ENCODE results near the gene LRCH1. TPM values are rescaled to one million over a fixed set of nuclear protein-coding genes. Genes with fewer than 3 reads are reported as not detected.

Gene LRCH1
- total and polyA plus RNA-seq, 5 donors from 2014 or later = 2.6 to 23.5 (median 3.4) TPM

DNA sequence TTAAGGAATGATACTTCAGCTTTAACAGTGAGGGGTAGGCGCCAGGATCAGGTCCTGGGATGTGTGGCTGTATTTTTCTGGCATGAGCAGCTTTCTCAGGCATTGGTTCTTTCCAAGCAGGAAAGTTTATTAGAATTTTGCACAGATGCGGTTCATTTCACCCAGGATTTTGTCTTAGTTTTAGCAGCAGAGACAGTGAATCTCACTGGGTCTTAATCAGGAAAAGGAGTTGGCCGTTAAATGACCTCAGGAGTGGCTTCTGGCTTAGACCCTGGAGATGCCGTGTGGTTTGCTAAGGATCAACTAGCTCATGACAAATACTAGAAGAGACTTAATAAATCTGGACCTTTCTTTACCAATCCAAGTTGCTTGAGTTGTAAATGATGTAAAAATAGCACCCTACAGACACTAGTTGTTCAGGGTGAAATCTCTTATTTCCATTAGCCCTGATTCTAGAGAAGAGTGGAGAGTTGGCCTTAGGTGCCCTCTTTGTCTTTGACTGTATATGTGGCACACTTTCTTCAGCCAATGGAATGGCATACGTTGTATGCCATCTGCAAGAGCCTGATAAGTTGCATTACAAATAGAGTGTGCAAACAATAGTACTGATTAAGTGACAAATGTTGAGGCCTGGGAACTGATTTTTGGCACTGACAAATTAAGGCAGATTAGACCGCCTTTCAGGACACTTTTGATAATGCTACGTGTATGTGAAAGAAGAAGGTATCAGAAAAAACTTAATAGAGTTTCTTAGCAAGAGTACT lies 34.0 kb downstream of the LRCH1 start:
- Histone ChIP-seq H3K27ac (ENCODE audit: insufficient read depth, low read length, poor library complexity, severe bottlenecking) (no peak overlapping the region), H3K4me1 (ENCODE audit: control insufficient read depth, insufficient read depth, low read length, poor library complexity, severe bottlenecking) (no peaks in the 10 kb centered on the region)

DNA sequence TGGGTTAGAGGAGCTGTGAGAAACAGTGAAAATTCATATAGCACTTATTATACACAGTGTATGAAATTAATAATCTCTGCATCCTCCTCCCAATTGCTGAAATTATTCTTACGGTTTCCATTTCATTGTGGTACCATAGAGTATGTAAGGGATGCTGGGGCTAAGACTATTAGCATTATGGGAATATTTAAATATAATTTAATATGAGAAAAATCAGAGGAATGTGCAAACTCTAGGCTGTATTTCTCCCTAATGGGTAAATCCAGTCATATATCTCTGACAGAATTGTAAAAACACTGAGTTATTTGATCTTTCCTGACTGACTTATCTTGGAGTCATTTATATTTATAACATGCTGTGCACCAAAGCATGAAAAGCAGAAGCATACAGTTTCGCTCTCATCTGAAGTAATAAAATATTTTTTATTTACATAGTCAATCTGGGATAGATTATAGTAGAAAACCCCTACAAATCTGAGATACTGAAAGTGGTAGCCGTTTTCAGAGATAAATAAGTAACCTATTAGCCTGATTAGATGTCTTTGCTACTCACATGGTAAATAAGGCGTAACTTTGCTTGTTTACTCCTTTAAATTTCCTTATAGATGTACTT lies 34.9 kb downstream of the LRCH1 start:
- Histone ChIP-seq H3K9me3 (ENCODE audit: control insufficient read depth in 2 of 2, low read length in 2 of 2) (no peaks in the 10 kb centered on the region), H3K4me3 (ENCODE audit: low read depth, low read length) (no peak overlapping the region), H3K36me3 (ENCODE audit: control insufficient read depth, insufficient read depth, low read length) (no peaks in the 10 kb centered on the region), H3K4me1 (ENCODE audit: control insufficient read depth, insufficient read depth, low read length, poor library complexity, severe bottlenecking) (peaks cover 4% of the 10 kb centered on the region), H3K27ac (ENCODE audit: insufficient read depth, low read length, poor library complexity, severe bottlenecking) (no peak overlapping the region), H3K27me3 (ENCODE audit: control insufficient read depth, insufficient read depth, low read length) (no peaks in the 10 kb centered on the region)
- ATAC-seq (ENCODE audit: low read depth in 2 of 2) (no peak), DNase-seq (no peak)
- H3K27me3 Mint-ChIP-seq = no peaks in the 10 kb centered on the region
- no peaks in the 10 kb centered on the region for H3K36me3 Mint-ChIP-seq
- H3K4me1 Mint-ChIP-seq = peaks cover 10 to 62% (median 50%) of the 10 kb centered on the region in 4 donors
- H3K4me3 Mint-ChIP-seq = no peak overlapping the region
- H3K9me3 Mint-ChIP-seq = no peaks in the 10 kb centered on the region
- H3K27ac Mint-ChIP-seq = peak overlapping the region in 2 of 3 donors; percentile 52 to 78

More for the DNA sequence above, 34.0 kb downstream of the LRCH1 start:
- no peak for DNase-seq
- ATAC-seq (ENCODE audit: low read depth in 2 of 2) = no peak
- H3K4me3 ChIP-seq (ENCODE audit: low read depth, low read length) = no peak overlapping the region
- Mint-ChIP-seq H3K4me3 (no peak overlapping the region), H3K4me1 (peaks cover 5 to 58% (median 46%) of the 10 kb centered on the region in 4 donors), H3K27ac (peak overlapping the region in 1 of 3 donors; percentile 52), H3K9me3 (no peaks in the 10 kb centered on the region), H3K27me3 (no peaks in the 10 kb centered on the region), H3K36me3 (no peaks in the 10 kb centered on the region)
- H3K36me3 ChIP-seq (ENCODE audit: control insufficient read depth, insufficient read depth, low read length) = no peaks in the 10 kb centered on the region
- H3K27me3 ChIP-seq (ENCODE audit: control insufficient read depth, insufficient read depth, low read length) = no peaks in the 10 kb centered on the region
- no peaks in the 10 kb centered on the region for H3K9me3 ChIP-seq (ENCODE audit: control insufficient read depth in 2 of 2, low read length in 2 of 2)

DNA sequence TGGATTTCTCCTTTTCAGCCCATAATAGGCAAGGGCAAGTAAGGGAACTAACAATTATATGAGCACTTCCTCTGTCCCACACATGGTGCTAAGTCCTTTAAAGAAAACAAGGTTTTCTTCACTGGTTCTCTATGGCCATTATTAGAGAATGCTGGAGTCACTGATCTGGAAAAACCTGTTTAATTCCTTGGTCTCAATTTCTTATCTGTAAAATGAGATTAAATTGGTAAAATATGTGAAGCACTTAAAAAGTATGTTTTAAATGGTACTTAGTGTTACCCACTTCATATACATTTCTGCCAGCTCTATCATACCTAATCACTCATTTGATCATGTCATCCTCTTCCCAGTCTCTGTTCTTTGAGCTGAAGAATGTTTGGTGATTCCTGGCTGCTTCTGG lies 39.4 kb downstream of the LRCH1 start:
- H3K4me3 ChIP-seq (ENCODE audit: low read depth, low read length) = no peak overlapping the region
- no peaks in the 10 kb centered on the region for H3K36me3 ChIP-seq (ENCODE audit: control insufficient read depth, insufficient read depth, low read length)
- no peaks in the 10 kb centered on the region for H3K27me3 ChIP-seq (ENCODE audit: control insufficient read depth, insufficient read depth, low read length)
- peak overlapping the region in 2 of 4 donors; percentile 24 to 30 for H3K4me3 Mint-ChIP-seq
- H3K27ac Mint-ChIP-seq = peak overlapping the region in 2 of 3 donors; percentile 23 to 80
- no peaks in the 10 kb centered on the region for H3K36me3 Mint-ChIP-seq
- no peaks in the 10 kb centered on the region for H3K9me3 ChIP-seq (ENCODE audit: control insufficient read depth in 2 of 2, low read length in 2 of 2)
- H3K27ac ChIP-seq (ENCODE audit: insufficient read depth, low read length, poor library complexity, severe bottlenecking) = no peak overlapping the region
- ATAC-seq (ENCODE audit: low read depth in 2 of 2) (no peak), DNase-seq (no peak)
- no peaks in the 10 kb centered on the region for H3K9me3 Mint-ChIP-seq
- H3K4me1 Mint-ChIP-seq = peaks cover 28 to 76% (median 64%) of the 10 kb centered on the region in 4 donors
- H3K27me3 Mint-ChIP-seq = no peaks in the 10 kb centered on the region
- H3K4me1 ChIP-seq (ENCODE audit: control insufficient read depth, insufficient read depth, low read length, poor library complexity, severe bottlenecking) = peaks cover 24% of the 10 kb centered on the region

DNA sequence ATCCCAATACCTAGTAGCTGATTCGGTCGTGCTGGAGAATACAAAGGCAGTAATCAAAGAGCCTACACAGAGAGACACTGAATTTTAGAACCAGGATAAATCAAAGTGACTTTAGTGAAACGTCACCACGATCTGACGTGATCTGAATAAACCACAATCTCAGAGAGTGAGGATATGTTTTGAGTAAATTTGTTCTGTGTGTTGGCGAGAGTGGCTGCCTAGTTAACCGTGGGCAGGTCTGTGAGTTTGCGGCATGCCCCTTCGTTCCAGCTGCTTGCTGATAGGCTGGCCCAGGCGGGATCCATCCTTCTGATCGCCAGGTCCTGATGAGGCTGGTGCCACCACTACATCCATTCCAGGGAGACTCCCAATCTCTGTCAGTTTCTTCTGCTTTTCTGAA lies 40.4 kb downstream of the LRCH1 start:
- no peaks in the 10 kb centered on the region for H3K27me3 Mint-ChIP-seq
- Histone ChIP-seq H3K27ac (ENCODE audit: insufficient read depth, low read length, poor library complexity, severe bottlenecking) (peak overlapping the region; percentile 47), H3K27me3 (ENCODE audit: control insufficient read depth, insufficient read depth, low read length) (no peaks in the 10 kb centered on the region), H3K4me3 (ENCODE audit: low read depth, low read length) (peak overlapping the region; percentile 39), H3K36me3 (ENCODE audit: control insufficient read depth, insufficient read depth, low read length) (no peaks in the 10 kb centered on the region), H3K9me3 (ENCODE audit: control insufficient read depth in 2 of 2, low read length in 2 of 2) (no peaks in the 10 kb centered on the region), H3K4me1 (ENCODE audit: control insufficient read depth, insufficient read depth, low read length, poor library complexity, severe bottlenecking) (peaks cover 30% of the 10 kb centered on the region)
- peak overlapping the region; percentile 2 to 68 (median 53) for H3K4me3 Mint-ChIP-seq
- no peaks in the 10 kb centered on the region for H3K9me3 Mint-ChIP-seq
- peak overlapping the region in 2 of 3 donors; percentile 80 to 83 for H3K27ac Mint-ChIP-seq
- peak; percentile 93 to 97 for ATAC-seq (ENCODE audit: low read depth in 2 of 2)
- DNase-seq = peak; percentile 26 to 85 (median 72)
- peaks cover 32 to 78% (median 66%) of the 10 kb centered on the region in 4 donors for H3K4me1 Mint-ChIP-seq
- H3K36me3 Mint-ChIP-seq = no peaks in the 10 kb centered on the region

DNA sequence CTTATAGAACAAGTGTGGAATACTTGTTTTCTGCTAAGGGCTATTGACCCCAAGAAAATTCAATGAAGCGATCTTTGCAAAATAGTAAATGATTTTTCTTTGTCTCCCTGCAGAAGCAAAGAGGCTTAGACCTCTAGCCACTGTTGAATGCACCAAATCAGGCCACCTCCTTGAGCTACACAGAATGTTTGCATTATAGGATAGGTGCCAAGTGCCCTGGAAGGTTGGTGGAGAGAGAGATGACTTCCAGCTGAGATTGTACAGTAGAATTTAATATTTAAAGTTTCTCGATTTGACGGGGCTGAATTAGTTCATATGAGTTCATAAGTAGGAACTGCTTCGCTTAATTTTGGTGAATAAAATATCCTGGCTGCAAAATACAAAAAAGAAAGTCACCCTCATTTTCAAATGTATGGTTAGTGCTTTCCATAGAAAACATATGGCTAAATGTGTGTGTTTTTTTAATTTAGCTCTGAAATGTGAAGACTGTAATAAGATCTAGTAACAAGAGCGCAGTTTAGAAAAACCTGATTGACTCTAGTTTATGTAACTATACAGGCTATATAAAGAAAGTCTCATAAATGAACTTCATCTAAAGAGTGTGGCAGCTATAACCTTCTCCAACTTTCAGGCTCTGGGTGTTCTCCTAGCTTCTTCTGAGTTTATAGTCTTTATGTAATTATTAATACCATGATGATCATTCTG lies 41.6 kb downstream of the LRCH1 start:
- Mint-ChIP-seq H3K36me3 (no peaks in the 10 kb centered on the region), H3K27me3 (no peaks in the 10 kb centered on the region), H3K4me1 (peaks cover 32 to 87% (median 70%) of the 10 kb centered on the region in 4 donors), H3K4me3 (peak overlapping the region in 2 of 4 donors; percentile 14 to 38), H3K27ac (peak overlapping the region in 2 of 3 donors; percentile 51 to 80), H3K9me3 (peaks cover 0 to 3% (median 0%) of the 10 kb centered on the region in 7 donors)
- Histone ChIP-seq H3K4me1 (ENCODE audit: control insufficient read depth, insufficient read depth, low read length, poor library complexity, severe bottlenecking) (peaks cover 34% of the 10 kb centered on the region), H3K36me3 (ENCODE audit: control insufficient read depth, insufficient read depth, low read length) (no peaks in the 10 kb centered on the region), H3K27ac (ENCODE audit: insufficient read depth, low read length, poor library complexity, severe bottlenecking) (no peak overlapping the region), H3K9me3 (ENCODE audit: control insufficient read depth in 2 of 2, low read length in 2 of 2) (no peaks in the 10 kb centered on the region), H3K4me3 (ENCODE audit: low read depth, low read length) (no peak overlapping the region), H3K27me3 (ENCODE audit: control insufficient read depth, insufficient read depth, low read length) (no peaks in the 10 kb centered on the region)
- ATAC-seq (ENCODE audit: low read depth in 2 of 2) (no peak), DNase-seq (no peak)

DNA sequence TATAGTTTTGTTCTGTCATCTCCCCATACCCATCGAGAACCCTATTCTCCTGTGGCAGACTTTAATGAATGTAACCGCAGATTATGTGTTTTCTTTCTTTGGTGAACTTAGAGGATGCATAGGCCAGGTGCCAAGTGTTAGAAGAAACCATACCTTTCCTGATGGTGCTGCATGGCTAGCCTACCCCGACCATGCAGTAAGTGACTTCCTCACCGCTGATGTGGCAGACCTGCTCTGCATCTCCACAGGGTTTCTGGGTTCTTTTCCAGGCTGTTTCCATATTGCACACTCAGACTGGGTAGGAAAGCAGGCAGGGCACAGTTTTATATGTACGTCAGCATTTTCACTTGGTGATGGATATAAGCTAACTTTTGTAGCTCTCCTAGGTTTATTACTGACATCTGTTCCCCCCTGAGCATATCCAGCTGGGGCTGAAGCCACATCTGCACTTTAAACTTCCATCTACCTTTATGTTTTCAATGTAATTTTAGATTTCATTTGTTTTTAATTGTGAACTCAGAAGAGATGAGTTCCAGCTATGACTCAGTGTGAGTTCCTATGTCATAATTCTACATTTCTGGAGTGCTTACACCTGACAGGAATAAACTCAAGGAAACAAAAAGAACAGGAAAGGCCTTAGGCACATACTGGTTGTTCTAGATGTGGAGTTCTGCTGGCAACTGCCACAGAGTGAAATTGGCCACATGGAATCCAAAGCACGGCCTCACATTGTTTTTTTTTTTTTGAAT lies 42.3 kb downstream of the LRCH1 start:
- Mint-ChIP-seq H3K27me3 (no peaks in the 10 kb centered on the region), H3K4me1 (peaks cover 32 to 84% (median 68%) of the 10 kb centered on the region in 4 donors), H3K36me3 (no peaks in the 10 kb centered on the region), H3K4me3 (no peak overlapping the region), H3K27ac (peak overlapping the region in 1 of 3 donors; percentile 80), H3K9me3 (peaks cover 0 to 3% (median 0%) of the 10 kb centered on the region in 7 donors)
- Histone ChIP-seq H3K4me3 (ENCODE audit: low read depth, low read length) (no peak overlapping the region), H3K36me3 (ENCODE audit: control insufficient read depth, insufficient read depth, low read length) (no peaks in the 10 kb centered on the region), H3K9me3 (ENCODE audit: control insufficient read depth in 2 of 2, low read length in 2 of 2) (no peaks in the 10 kb centered on the region), H3K27ac (ENCODE audit: insufficient read depth, low read length, poor library complexity, severe bottlenecking) (no peak overlapping the region), H3K4me1 (ENCODE audit: control insufficient read depth, insufficient read depth, low read length, poor library complexity, severe bottlenecking) (peaks cover 42% of the 10 kb centered on the region), H3K27me3 (ENCODE audit: control insufficient read depth, insufficient read depth, low read length) (no peaks in the 10 kb centered on the region)
- DNase-seq (no peak), ATAC-seq (ENCODE audit: low read depth in 2 of 2) (no peak)

DNA sequence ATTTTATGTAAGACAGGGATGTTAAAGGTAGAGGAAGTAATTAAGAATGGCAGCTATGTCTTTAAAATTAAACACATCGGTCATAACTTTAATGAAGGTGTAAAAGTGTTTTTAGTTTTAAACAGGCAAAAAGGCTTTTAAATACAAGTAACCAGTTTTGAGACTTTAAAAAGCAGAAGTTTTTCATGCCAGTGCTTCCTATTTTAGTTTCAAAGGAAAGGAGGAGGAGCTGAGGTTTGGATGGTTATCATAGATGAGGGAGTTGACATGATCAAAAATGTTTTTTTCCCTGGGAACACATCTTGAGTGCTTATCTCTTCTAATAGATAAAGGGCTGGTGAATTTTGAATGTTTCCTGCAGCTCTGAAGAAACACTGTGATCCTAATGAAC lies 42.9 kb downstream of the LRCH1 start:
- Mint-ChIP-seq H3K4me3 (no peak overlapping the region), H3K36me3 (no peaks in the 10 kb centered on the region), H3K4me1 (peaks cover 32 to 89% (median 68%) of the 10 kb centered on the region in 4 donors), H3K27ac (peak overlapping the region; percentile 17 to 35 (median 32)), H3K9me3 (peaks cover 0 to 3% (median 0%) of the 10 kb centered on the region in 7 donors), H3K27me3 (no peaks in the 10 kb centered on the region)
- no peaks in the 10 kb centered on the region for H3K36me3 ChIP-seq (ENCODE audit: control insufficient read depth, insufficient read depth, low read length)
- H3K27ac ChIP-seq (ENCODE audit: insufficient read depth, low read length, poor library complexity, severe bottlenecking) = no peak overlapping the region
- ATAC-seq (ENCODE audit: low read depth in 2 of 2) (no peak), DNase-seq (no peak)
- no peak overlapping the region for H3K4me3 ChIP-seq (ENCODE audit: low read depth, low read length)
- H3K9me3 ChIP-seq (ENCODE audit: control insufficient read depth in 2 of 2, low read length in 2 of 2) = no peaks in the 10 kb centered on the region
- H3K4me1 ChIP-seq (ENCODE audit: control insufficient read depth, insufficient read depth, low read length, poor library complexity, severe bottlenecking) = peaks cover 42% of the 10 kb centered on the region
- no peaks in the 10 kb centered on the region for H3K27me3 ChIP-seq (ENCODE audit: control insufficient read depth, insufficient read depth, low read length)

All from CD4-positive, CD25-positive, alpha-beta regulatory T cell (primary cell).